ENCODE measurements around the gene RBM38.

RBM38 gene

GRCh38 chr20:57407541-57407956, 16.4 kb downstream of the RBM38 start:
- ATAC-seq (ENCODE audit: insufficient read depth, low read depth) (no peak), DNase-seq (no peak)
- Histone ChIP-seq H3K27me3 (ENCODE audit: insufficient read depth, low read length, poor library complexity) (no peaks in the 10 kb centered on the region), H3K9ac (ENCODE audit: low read depth, low read length) (no peak overlapping the region), H3K4me1 (ENCODE audit: insufficient read depth, low read length) (no peaks in the 10 kb centered on the region), H3K79me2 (ENCODE audit: insufficient read depth, low read length) (no peaks in the 10 kb centered on the region), H3K4me2 (ENCODE audit: insufficient read depth, low read length) (no peak overlapping the region), H3K27ac (ENCODE audit: low read length) (no peak overlapping the region), H3K4me3 (ENCODE audit: low read depth in 1 of 2, low read length in 2 of 2) (no peak overlapping the region), H2AFZ (ENCODE audit: low read depth, low read length) (no peak overlapping the region), H3K36me3 (ENCODE audit: insufficient read depth, low read length) (peaks cover 10% of the 10 kb centered on the region; the same call in 1 of the 2 replicates), H3K9me3 (ENCODE audit: insufficient read depth, low read length, severe bottlenecking) (no peaks in the 10 kb centered on the region), H4K20me1 (ENCODE audit: insufficient read depth, low read length) (peaks cover 84% of the 10 kb centered on the region)
- TF ChIP-seq EZH2 (IDR thresholded peaks at IDR 0.05; ENCODE audit: borderline replicate concordance, low read depth, low read length, severe bottlenecking), result no peak
- TF ChIP-seq CTCF (IDR thresholded peaks at IDR 0.05; ENCODE audit: borderline replicate concordance, extremely low read depth, low read length, poor library complexity, severe bottlenecking), result no peak

GRCh38 chr20:57408131-57408530, 16.9 kb downstream of the RBM38 start:
- no peak overlapping the region for H3K4me3 ChIP-seq (ENCODE audit: low read depth in 1 of 2, low read length in 2 of 2)
- no peaks in the 10 kb centered on the region for H3K27me3 ChIP-seq (ENCODE audit: insufficient read depth, low read length, poor library complexity)
- TF ChIP-seq CTCF (IDR thresholded peaks at IDR 0.05; ENCODE audit: borderline replicate concordance, extremely low read depth, low read length, poor library complexity, severe bottlenecking), result no peak
- TF ChIP-seq EZH2 (IDR thresholded peaks at IDR 0.05; ENCODE audit: borderline replicate concordance, low read depth, low read length, severe bottlenecking), result no peak
- peaks cover 84% of the 10 kb centered on the region for H4K20me1 ChIP-seq (ENCODE audit: insufficient read depth, low read length)
- H3K36me3 ChIP-seq (ENCODE audit: insufficient read depth, low read length), result peaks cover 9% of the 10 kb centered on the region; the same call in 1 of the 2 replicates
- ATAC-seq (ENCODE audit: insufficient read depth, low read depth) (no peak), DNase-seq (no peak)
- H2AFZ ChIP-seq (ENCODE audit: low read depth, low read length), result no peak overlapping the region
- H3K9ac ChIP-seq (ENCODE audit: low read depth, low read length), result no peak overlapping the region
- no peak overlapping the region for H3K4me2 ChIP-seq (ENCODE audit: insufficient read depth, low read length)
- no peaks in the 10 kb centered on the region for H3K79me2 ChIP-seq (ENCODE audit: insufficient read depth, low read length)
- H3K27ac ChIP-seq (ENCODE audit: low read length), result no peak overlapping the region
- no peaks in the 10 kb centered on the region for H3K4me1 ChIP-seq (ENCODE audit: insufficient read depth, low read length)
- no peaks in the 10 kb centered on the region for H3K9me3 ChIP-seq (ENCODE audit: insufficient read depth, low read length, severe bottlenecking)

- DNase-seq (no peak), ATAC-seq (ENCODE audit: insufficient read depth, low read depth) (no peak)
- H4K20me1 ChIP-seq (ENCODE audit: insufficient read depth, low read length), result peaks cover 83% of the 10 kb centered on the region
- no peaks in the 10 kb centered on the region for H3K4me1 ChIP-seq (ENCODE audit: insufficient read depth, low read length)
- TF ChIP-seq EZH2 (IDR thresholded peaks at IDR 0.05; ENCODE audit: borderline replicate concordance, low read depth, low read length, severe bottlenecking), result no peak
- no peak for TF ChIP-seq CTCF (IDR thresholded peaks at IDR 0.05; ENCODE audit: borderline replicate concordance, extremely low read depth, low read length, poor library complexity, severe bottlenecking)
- H3K36me3 ChIP-seq (ENCODE audit: insufficient read depth, low read length), result peaks cover 9% of the 10 kb centered on the region; the same call in 1 of the 2 replicates
- H3K79me2 ChIP-seq (ENCODE audit: insufficient read depth, low read length), result no peaks in the 10 kb centered on the region
- H3K27ac ChIP-seq (ENCODE audit: low read length), result no peak overlapping the region
- no peak overlapping the region for H3K9ac ChIP-seq (ENCODE audit: low read depth, low read length)
- no peaks in the 10 kb centered on the region for H3K27me3 ChIP-seq (ENCODE audit: insufficient read depth, low read length, poor library complexity)
- H3K4me2 ChIP-seq (ENCODE audit: insufficient read depth, low read length), result no peak overlapping the region
- no peak overlapping the region for H2AFZ ChIP-seq (ENCODE audit: low read depth, low read length)
- no peak overlapping the region for H3K4me3 ChIP-seq (ENCODE audit: low read depth in 1 of 2, low read length in 2 of 2)
- H3K9me3 ChIP-seq (ENCODE audit: insufficient read depth, low read length, severe bottlenecking), result no peaks in the 10 kb centered on the region
Measured at GRCh38 chr20:57408536-57409233, 17.5 kb downstream of the RBM38 start.

Data from DND-41 (cell line).